ENCODE data around the gene FXYD6. TPM values are rescaled to one million over a fixed set of nuclear protein-coding genes. Genes with fewer than 3 reads are reported as not detected.

FXYD6 gene
- total RNA-seq, 1 experiment from 2014 or later, result not detected

- Histone ChIP-seq H3K27ac (ENCODE audit: low read length) (no peak overlapping the region), H3K9ac (ENCODE audit: low read length) (no peak overlapping the region), H3K9me3 (ENCODE audit: low read length) (no peaks in the 10 kb centered on the region), H3K27me3 (ENCODE audit: low read length) (no peaks in the 10 kb centered on the region), H3K79me2 (ENCODE audit: low read length) (no peaks in the 10 kb centered on the region), H4K20me1 (ENCODE audit: insufficient read depth, low read depth, low read length) (no peaks in the 10 kb centered on the region), H3K4me3 (ENCODE audit: low read length) (no peak overlapping the region), H3K4me2 (ENCODE audit: low read depth, low read length, poor library complexity, severe bottlenecking) (no peak overlapping the region), H3K4me1 (ENCODE audit: low read length) (no peaks in the 10 kb centered on the region), H3K9me2 (replicated peaks; ENCODE audit: insufficient read depth, low read length) (no peaks in the 10 kb centered on the region), H3K36me3 (ENCODE audit: insufficient read depth, low read length) (no peaks in the 10 kb centered on the region), H2AFZ (ENCODE audit: low read length) (no peak overlapping the region)
- no peak for DNase-seq
These were observed 25.1 kb upstream of the FXYD6 start for GRCh38 chr11:117901601-117902000.

- no peak overlapping the region for H3K9ac ChIP-seq (ENCODE audit: low read length)
- DNase-seq, result no peak
- no peaks in the 10 kb centered on the region for H3K9me3 ChIP-seq (ENCODE audit: low read length)
- no peaks in the 10 kb centered on the region for H3K4me1 ChIP-seq (ENCODE audit: low read length)
- no peak overlapping the region for H3K27ac ChIP-seq (ENCODE audit: low read length)
- no peak overlapping the region for H2AFZ ChIP-seq (ENCODE audit: low read length)
- H3K36me3 ChIP-seq (ENCODE audit: insufficient read depth, low read length), result no peaks in the 10 kb centered on the region
- no peaks in the 10 kb centered on the region for H3K79me2 ChIP-seq (ENCODE audit: low read length)
- H3K27me3 ChIP-seq (ENCODE audit: low read length), result no peaks in the 10 kb centered on the region
- H3K9me2 ChIP-seq (replicated peaks; ENCODE audit: insufficient read depth, low read length), result no peaks in the 10 kb centered on the region
- no peaks in the 10 kb centered on the region for H4K20me1 ChIP-seq (ENCODE audit: insufficient read depth, low read depth, low read length)
- H3K4me3 ChIP-seq (ENCODE audit: low read length), result no peak overlapping the region
- no peak overlapping the region for H3K4me2 ChIP-seq (ENCODE audit: low read depth, low read length, poor library complexity, severe bottlenecking)
These were observed 24.4 kb upstream of the FXYD6 start for GRCh38 chr11:117900720-117901440.

GRCh38 chr11:117900121-117900648, 23.7 kb upstream of the FXYD6 start:
- no peak overlapping the region for H2AFZ ChIP-seq (ENCODE audit: low read length)
- no peaks in the 10 kb centered on the region for H4K20me1 ChIP-seq (ENCODE audit: insufficient read depth, low read depth, low read length)
- H3K9me3 ChIP-seq (ENCODE audit: low read length), result no peaks in the 10 kb centered on the region
- H3K9me2 ChIP-seq (replicated peaks; ENCODE audit: insufficient read depth, low read length), result no peaks in the 10 kb centered on the region
- H3K4me3 ChIP-seq (ENCODE audit: low read length), result no peak overlapping the region
- no peak overlapping the region for H3K27ac ChIP-seq (ENCODE audit: low read length)
- no peaks in the 10 kb centered on the region for H3K27me3 ChIP-seq (ENCODE audit: low read length)
- no peak overlapping the region for H3K9ac ChIP-seq (ENCODE audit: low read length)
- no peak for DNase-seq
- no peaks in the 10 kb centered on the region for H3K4me1 ChIP-seq (ENCODE audit: low read length)
- H3K79me2 ChIP-seq (ENCODE audit: low read length), result no peaks in the 10 kb centered on the region
- H3K36me3 ChIP-seq (ENCODE audit: insufficient read depth, low read length), result no peaks in the 10 kb centered on the region
- H3K4me2 ChIP-seq (ENCODE audit: low read depth, low read length, poor library complexity, severe bottlenecking), result no peak overlapping the region

DNA sequence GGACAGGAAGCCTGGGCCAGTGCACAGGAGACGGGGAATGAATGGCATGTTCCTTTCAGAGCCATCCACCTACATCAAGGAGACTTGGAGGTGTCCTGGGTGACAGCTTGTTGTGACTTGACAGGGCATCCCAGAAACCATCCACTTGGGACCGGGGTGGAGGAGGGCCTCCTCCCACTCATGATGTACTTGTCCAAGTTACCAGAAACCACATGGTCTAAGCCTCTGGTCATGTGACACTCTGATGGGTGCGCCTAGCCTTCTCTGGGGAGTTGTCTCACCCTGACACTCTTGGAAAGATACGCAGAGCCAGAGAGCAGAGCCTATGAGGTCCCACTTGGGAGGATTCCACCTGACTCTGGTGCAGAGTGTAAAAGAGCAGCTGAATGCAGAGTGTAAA, 21.6 kb upstream of the FXYD6 start:
- Histone ChIP-seq H3K9ac (ENCODE audit: low read length) (no peak overlapping the region), H3K27me3 (ENCODE audit: low read length) (no peaks in the 10 kb centered on the region), H3K27ac (ENCODE audit: low read length) (no peak overlapping the region), H3K9me3 (ENCODE audit: low read length) (no peaks in the 10 kb centered on the region), H4K20me1 (ENCODE audit: insufficient read depth, low read depth, low read length) (no peaks in the 10 kb centered on the region), H2AFZ (ENCODE audit: low read length) (no peak overlapping the region), H3K79me2 (ENCODE audit: low read length) (no peaks in the 10 kb centered on the region), H3K9me2 (replicated peaks; ENCODE audit: insufficient read depth, low read length) (no peaks in the 10 kb centered on the region), H3K4me1 (ENCODE audit: low read length) (no peaks in the 10 kb centered on the region), H3K36me3 (ENCODE audit: insufficient read depth, low read length) (no peaks in the 10 kb centered on the region), H3K4me3 (ENCODE audit: low read length) (no peak overlapping the region), H3K4me2 (ENCODE audit: low read depth, low read length, poor library complexity, severe bottlenecking) (no peak overlapping the region)
- no peak for DNase-seq

DNA sequence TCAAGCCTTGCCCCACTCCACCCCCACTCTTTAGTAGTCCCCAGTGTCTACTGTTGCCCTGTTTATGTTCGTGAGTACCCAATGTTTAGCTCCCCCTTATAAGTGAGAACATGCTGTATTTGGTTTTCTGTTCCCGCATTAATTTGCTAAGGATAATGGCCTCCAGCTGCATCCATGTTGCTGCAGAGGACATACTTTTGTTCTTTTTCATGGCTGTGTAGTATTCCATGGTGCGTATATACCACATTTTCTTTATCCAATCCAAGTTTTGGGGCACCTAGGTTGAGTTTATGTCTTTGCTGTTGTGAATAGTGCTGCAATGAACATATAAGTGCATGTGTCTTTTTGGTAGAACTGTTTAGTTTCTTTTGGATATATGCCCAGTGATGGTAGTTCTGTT, 16.2 kb upstream of the FXYD6 start:
- DNase-seq, result no peak
- no peaks in the 10 kb centered on the region for H3K79me2 ChIP-seq (ENCODE audit: low read length)
- H3K4me3 ChIP-seq (ENCODE audit: low read length), result no peak overlapping the region
- no peaks in the 10 kb centered on the region for H3K9me2 ChIP-seq (replicated peaks; ENCODE audit: insufficient read depth, low read length)
- no peaks in the 10 kb centered on the region for H4K20me1 ChIP-seq (ENCODE audit: insufficient read depth, low read depth, low read length)
- H3K9me3 ChIP-seq (ENCODE audit: low read length), result no peaks in the 10 kb centered on the region
- H3K36me3 ChIP-seq (ENCODE audit: insufficient read depth, low read length), result no peaks in the 10 kb centered on the region
- H3K27me3 ChIP-seq (ENCODE audit: low read length), result no peaks in the 10 kb centered on the region
- H2AFZ ChIP-seq (ENCODE audit: low read length), result no peak overlapping the region
- no peak overlapping the region for H3K4me2 ChIP-seq (ENCODE audit: low read depth, low read length, poor library complexity, severe bottlenecking)
- H3K9ac ChIP-seq (ENCODE audit: low read length), result no peak overlapping the region
- H3K27ac ChIP-seq (ENCODE audit: low read length), result no peak overlapping the region
- no peaks in the 10 kb centered on the region for H3K4me1 ChIP-seq (ENCODE audit: low read length)

DNA sequence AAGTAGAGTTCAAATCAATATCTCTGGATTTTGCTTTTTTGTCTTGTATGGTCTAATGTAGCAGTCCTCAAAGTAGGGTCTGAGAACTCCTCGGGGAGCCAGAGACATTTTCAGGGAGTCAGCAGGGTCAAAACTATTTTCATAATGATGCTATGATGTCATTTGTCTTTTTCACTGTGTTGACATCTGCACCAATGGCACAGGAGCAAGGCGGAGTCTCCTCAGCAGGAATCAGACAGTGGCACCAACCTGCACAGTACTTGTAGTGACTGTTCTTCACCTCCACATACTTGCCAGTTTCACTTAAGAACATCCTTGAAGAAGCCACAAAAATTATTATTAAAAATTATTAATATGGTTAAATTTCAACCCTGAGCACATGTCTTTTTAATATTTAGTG, 14.9 kb upstream of the FXYD6 start:
- no peaks in the 10 kb centered on the region for H3K79me2 ChIP-seq (ENCODE audit: low read length)

GRCh38 chr11:117888139-117888566, 11.7 kb upstream of the FXYD6 start:
- H3K4me3 ChIP-seq (ENCODE audit: low read length), result no peak overlapping the region
- no peaks in the 10 kb centered on the region for H3K27me3 ChIP-seq (ENCODE audit: low read length)
- H3K9me3 ChIP-seq (ENCODE audit: low read length), result no peaks in the 10 kb centered on the region
- no peak for DNase-seq
- H3K4me1 ChIP-seq (ENCODE audit: low read length), result no peaks in the 10 kb centered on the region
- H3K9ac ChIP-seq (ENCODE audit: low read length), result no peak overlapping the region
- H3K9me2 ChIP-seq (replicated peaks; ENCODE audit: insufficient read depth, low read length), result no peaks in the 10 kb centered on the region
- H3K79me2 ChIP-seq (ENCODE audit: low read length), result no peaks in the 10 kb centered on the region
- no peak overlapping the region for H2AFZ ChIP-seq (ENCODE audit: low read length)
- no peaks in the 10 kb centered on the region for H4K20me1 ChIP-seq (ENCODE audit: insufficient read depth, low read depth, low read length)
- H3K4me2 ChIP-seq (ENCODE audit: low read depth, low read length, poor library complexity, severe bottlenecking), result no peak overlapping the region
- no peak overlapping the region for H3K27ac ChIP-seq (ENCODE audit: low read length)
- no peaks in the 10 kb centered on the region for H3K36me3 ChIP-seq (ENCODE audit: insufficient read depth, low read length)

More for the DNA sequence above, 14.9 kb upstream of the FXYD6 start:
- Histone ChIP-seq H3K9me2 (replicated peaks; ENCODE audit: insufficient read depth, low read length) (no peaks in the 10 kb centered on the region), H3K4me1 (ENCODE audit: low read length) (no peaks in the 10 kb centered on the region), H3K27me3 (ENCODE audit: low read length) (no peaks in the 10 kb centered on the region), H3K9me3 (ENCODE audit: low read length) (no peaks in the 10 kb centered on the region), H2AFZ (ENCODE audit: low read length) (no peak overlapping the region), H3K9ac (ENCODE audit: low read length) (no peak overlapping the region), H3K36me3 (ENCODE audit: insufficient read depth, low read length) (no peaks in the 10 kb centered on the region), H3K4me2 (ENCODE audit: low read depth, low read length, poor library complexity, severe bottlenecking) (no peak overlapping the region), H3K4me3 (ENCODE audit: low read length) (no peak overlapping the region), H3K27ac (ENCODE audit: low read length) (no peak overlapping the region), H4K20me1 (ENCODE audit: insufficient read depth, low read depth, low read length) (no peaks in the 10 kb centered on the region)
- no peak for DNase-seq

- H3K4me2 ChIP-seq (ENCODE audit: low read depth, low read length, poor library complexity, severe bottlenecking), result no peak overlapping the region
- no peaks in the 10 kb centered on the region for H3K9me2 ChIP-seq (replicated peaks; ENCODE audit: insufficient read depth, low read length)
- H3K27me3 ChIP-seq (ENCODE audit: low read length), result no peaks in the 10 kb centered on the region
- no peaks in the 10 kb centered on the region for H3K36me3 ChIP-seq (ENCODE audit: insufficient read depth, low read length)
- no peak overlapping the region for H3K4me3 ChIP-seq (ENCODE audit: low read length)
- no peak for DNase-seq
- no peaks in the 10 kb centered on the region for H4K20me1 ChIP-seq (ENCODE audit: insufficient read depth, low read depth, low read length)
- no peak overlapping the region for H3K27ac ChIP-seq (ENCODE audit: low read length)
- no peaks in the 10 kb centered on the region for H3K79me2 ChIP-seq (ENCODE audit: low read length)
- no peak overlapping the region for H3K9ac ChIP-seq (ENCODE audit: low read length)
- no peak overlapping the region for H2AFZ ChIP-seq (ENCODE audit: low read length)
- no peaks in the 10 kb centered on the region for H3K9me3 ChIP-seq (ENCODE audit: low read length)
- H3K4me1 ChIP-seq (ENCODE audit: low read length), result no peaks in the 10 kb centered on the region
These were observed 11.1 kb upstream of the FXYD6 start for GRCh38 chr11:117887431-117888138.

Data from Karpas-422 (cell line).